CD4-positive, alpha-beta T cell treated with Interferon alpha-2 for 1 hour (primary cell): ENCODE measurements around the gene GRHPR.
"Not testable (repeated sequence)": the region's sequence is repeated elsewhere in the genome, so short reads cannot be mapped to it uniquely, and the experiment has no call there.

Experiments
- DNase-seq, 2 donors: peaks; one replicate each; pipeline ENCODE4 v3.0.0-alpha.2; 2020 to 2022

Gene GRHPR

GRCh38 chr9:37451628-37452027 lies 29.1 kb downstream of the GRHPR start:
- no peak for DNase-seq

- DNase-seq, result no peak
These were observed 30.1 kb downstream of the GRHPR start for GRCh38 chr9:37452611-37453010.

GRCh38 chr9:37453827-37454226 lies 31.3 kb downstream of the GRHPR start:
- no peak for DNase-seq

- no peak for DNase-seq
These were observed 31.7 kb downstream of the GRHPR start for GRCh38 chr9:37454238-37454637.

GRCh38 chr9:37455884-37456647 lies 33.6 kb downstream of the GRHPR start:
- DNase-seq, result no peak

GRCh38 chr9:37456817-37457216 lies 34.3 kb downstream of the GRHPR start:
- DNase-seq, result no peak

DNA sequence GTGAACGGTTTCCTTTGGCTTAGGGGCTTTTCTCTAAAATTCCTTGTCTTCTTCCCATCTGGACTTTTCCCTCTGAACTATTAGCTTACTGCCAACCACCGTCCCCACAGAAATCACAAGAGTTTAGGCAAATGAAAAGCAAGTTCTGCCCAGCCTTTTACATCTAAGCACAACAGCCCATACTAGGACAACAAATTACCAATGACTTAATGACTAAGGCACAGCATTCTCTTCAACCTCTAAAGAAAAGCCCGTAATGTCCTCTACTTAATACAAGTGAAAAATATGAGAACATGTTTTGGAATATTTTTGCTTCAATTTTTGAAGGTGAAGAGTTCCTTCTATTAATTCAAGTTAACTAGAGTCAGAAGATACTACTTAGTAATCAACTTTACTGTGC lies 41.5 kb downstream of the GRHPR start:
- no peak for DNase-seq

DNA sequence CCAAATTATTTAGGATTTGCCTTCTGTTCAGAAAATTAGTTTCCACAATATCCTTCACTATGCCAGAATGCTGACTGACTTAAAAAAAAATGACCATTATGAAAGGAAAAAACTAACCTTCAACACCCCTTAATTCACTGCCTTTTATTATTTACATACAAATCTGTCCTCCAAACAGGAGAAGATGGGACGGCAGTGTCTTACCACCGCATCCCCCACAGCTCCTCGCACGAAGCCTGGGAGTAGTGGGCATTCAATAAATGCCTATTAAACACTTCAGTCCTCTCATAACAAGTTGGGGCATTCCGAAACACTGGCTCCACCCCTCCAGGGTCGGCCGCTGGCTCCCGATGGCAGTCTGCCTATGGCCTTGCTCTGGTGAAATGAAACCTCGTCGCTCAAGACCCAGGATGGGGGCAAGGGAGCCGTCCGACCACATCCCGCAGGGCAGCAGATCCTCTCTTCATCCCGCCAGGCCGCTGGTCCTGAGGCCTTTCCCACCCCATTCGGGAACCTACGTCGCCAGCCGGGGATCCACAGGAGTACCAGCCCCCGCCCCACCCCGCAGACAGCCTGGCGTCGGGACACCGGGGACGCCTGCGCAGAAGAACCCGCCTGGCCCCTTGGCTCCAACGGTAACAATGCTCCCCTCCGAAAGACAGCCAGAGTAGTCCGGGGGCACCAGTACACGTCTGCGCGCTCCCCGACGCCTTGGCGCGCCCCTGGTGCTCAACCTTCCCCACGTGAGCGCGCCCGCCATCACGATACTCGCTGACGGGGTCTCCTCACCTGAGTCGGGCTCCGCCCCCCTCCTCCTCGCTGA lies 42.1 kb downstream of the GRHPR start:
- peak; percentile 69 to 78 for DNase-seq

DNA sequence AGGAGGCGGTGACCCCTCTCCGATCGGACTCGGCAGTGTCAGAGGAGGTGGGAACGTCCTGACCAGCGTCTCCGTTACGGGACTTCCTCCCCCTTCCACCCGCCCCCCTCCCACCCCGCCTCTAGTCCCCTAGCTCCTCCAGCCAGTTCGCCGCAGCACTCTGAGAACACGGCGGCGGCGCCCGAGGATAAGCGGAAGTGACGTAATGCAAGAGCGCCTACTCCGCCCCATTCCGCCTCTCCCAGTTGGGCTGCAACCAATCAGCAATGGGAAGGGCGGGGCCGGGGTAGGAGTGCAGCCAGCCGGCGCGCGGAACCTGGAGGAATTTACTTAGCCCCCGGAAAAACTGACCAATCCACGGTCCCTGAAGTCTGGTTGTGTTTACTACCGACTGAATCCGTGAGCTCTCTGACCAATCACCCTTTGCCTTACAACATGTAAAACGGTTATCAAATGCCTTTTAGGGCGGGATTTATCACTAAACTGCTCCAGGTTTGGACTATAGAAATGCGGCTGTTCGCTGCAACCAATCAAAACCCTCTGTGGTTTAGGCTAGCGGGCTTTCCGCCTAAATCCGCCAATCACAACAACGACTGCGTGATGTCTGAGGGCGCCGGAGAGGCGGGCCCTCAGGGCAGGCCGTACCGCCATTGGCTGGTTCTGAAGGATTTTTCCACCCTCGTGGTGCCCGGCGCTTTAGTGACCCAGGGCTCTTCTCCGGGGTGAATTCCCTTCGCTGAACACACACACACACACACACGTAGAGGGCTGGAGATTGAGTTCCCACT lies 42.9 kb downstream of the GRHPR start, which contains the start of gene ZBTB5:
Gene ZBTB5, minus strand, starts transcription at position 202 of the 788 bp plus-strand sequence. CDS start 22,899 bp downstream, outside the sequence.
- peak; percentile 99 for DNase-seq

DNA sequence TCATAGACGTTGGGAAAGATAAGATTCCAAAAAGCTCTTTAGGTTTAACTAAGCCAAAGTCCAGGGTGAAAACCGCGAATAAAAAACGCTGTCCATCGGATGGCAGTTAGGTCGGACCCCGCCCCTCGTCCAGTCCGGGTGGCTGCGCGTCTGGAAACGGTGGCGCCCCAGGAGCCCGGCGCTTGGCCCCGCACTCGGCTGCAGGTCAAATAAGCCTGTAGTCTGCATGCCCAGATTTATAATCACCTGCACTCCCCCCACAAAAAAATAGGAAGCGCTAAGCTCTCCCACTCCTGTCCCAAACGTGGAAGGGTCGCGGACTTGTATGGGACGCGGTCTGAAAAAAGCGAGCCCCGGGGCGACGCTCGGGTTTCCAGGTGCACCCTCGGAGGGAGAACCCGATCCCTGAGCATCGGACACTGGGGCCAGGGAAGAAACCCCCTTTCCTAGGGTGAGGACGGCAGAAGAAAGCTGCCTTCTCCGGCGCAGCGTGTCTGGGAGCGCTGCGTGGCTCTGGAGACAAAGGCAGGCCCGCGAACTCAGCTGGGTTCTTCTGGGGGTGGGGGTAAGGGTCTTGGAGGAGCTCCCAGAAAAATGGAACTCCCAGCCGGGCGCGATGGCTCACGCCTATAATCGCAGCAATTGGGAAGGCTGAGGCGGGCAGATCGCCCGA lies 43.7 kb downstream of the GRHPR start:
- peak in 1 of 2 donors; percentile 25 for DNase-seq

DNA sequence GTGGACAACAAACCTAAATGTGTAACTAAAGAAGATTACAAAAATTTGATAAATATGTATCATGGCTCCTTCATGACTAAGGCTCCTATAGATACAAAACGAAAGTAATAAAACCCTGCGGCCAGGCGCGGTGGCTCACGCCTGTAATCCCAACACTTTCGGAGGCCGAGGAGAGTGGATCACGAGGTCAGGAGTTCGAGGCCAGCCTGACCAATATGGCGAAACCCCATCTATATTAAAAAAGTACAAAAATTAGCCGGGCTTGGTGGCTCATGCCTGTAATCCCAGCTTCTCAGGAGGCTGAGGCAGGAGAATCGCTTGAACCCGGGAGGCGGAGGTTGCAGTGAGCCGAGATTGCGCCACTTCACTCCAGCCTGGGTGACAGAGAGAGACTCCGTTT lies 45.0 kb downstream of the GRHPR start:
- DNase-seq, result not testable (repeated sequence)

DNA sequence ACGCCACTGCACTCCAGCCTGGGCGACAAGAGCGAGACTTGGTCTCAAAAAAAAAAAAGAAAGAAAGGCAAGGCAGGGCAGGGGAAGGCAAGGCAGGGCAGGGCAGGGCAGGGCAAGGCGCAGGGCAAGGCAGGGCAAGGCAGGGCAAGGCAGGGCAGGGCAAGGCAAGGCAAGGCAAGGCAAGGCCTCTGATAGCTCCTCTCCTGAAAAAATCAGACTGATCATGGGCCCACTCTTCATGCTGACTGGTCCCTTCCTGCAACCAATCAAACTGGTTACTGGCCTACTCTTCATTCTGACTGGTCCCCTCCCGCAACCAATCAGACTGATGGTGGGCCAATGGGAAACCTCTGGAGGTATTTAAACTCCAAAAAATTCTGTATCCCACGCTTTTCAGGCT lies 46.1 kb downstream of the GRHPR start:
- no peak for DNase-seq

DNA sequence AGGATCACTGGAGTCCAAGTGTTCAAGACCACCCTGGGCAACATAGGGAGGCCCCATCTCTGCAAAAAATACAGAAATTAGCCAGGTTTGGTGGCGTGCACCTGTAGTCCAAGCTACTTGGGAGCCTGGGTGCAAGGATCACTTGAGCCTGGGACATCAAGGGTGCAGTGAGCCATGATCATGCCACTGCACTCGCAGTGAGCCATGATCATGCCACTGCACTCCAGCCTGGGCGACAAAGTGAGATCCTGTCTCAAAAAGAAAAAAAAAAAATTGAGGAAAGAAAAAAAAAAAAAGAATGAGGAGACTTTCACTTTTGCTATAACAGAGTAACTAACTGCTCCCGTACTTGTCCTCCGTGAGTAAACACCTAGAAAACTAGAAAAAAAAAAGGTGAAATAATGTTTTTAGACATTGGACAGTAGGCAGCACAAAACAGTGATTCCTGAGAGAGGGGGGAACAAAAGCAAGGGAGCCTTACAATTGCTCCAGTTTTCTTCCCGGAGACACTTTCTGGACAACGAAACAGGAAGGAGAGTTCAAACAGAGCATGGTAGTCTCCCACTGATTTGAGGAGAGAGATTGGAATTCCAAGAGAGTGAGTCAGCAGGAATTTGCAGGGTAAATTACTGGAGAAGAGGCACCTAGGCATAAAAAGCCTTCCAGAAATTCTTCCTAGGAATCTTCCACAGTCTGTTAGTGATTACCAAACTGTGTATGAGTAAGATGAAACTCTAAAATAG lies 49.6 kb downstream of the GRHPR start:
- DNase-seq, result no peak

- DNase-seq, result not testable (repeated sequence)
These were observed 51.5 kb downstream of the GRHPR start for GRCh38 chr9:37473982-37474381.

DNA sequence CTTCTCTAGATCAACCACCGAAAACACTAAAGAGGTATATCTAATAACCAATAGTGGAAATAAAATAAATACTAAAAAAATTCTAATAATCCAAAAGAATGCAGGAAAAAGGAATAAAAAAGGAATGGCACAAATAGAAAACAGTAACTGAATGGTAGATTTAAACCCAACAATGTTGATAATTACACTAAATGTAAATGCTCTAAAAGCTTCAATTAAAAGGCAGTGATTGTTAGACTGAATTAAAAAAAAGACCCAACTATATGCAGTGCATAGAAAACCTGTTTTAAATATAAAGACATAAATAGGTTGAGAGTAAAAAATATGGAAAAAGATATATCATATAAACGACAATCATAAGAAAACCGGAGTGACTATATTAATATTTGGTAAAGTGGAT lies 51.9 kb downstream of the GRHPR start:
- no peak for DNase-seq

DNA sequence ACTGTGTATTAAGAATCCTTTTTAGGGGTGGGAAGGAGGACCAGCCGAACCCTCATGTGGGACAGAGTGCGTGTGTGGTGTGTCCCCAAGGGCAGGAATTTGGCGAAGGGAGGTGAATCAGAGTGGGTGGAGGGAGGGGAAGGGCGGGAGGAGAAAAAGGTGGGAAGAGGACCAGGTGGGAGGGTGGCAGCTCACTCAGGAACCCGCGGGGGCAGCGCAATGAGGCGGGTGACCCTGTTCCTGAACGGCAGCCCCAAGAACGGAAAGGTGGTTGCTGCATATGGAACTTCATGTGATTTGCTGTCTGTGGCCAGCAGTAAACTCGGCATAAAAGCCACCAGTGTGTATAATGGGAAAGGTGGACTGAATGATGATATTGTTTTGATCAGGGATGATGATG lies 54.4 kb downstream of the GRHPR start:
- no peak for DNase-seq

GRCh38 chr9:37477443-37477842 lies 54.9 kb downstream of the GRHPR start:
- not testable (repeated sequence) for DNase-seq

- DNase-seq, result not testable (repeated sequence)
These were observed 55.6 kb downstream of the GRHPR start for GRCh38 chr9:37477987-37478619.

GRCh38 chr9:37480759-37481158 lies 58.3 kb downstream of the GRHPR start:
- no peak for DNase-seq

GRCh38 chr9:37485389-37486255 lies 63.1 kb downstream of the GRHPR start, which contains the start of gene POLR1E:
TSS of gene POLR1E (plus strand) at chr9:37485948. CDS start at chr9:37486048, 100 bp downstream.
- peak; percentile 96 to 97 for DNase-seq
